Astrocyte (in vitro differentiated cells and primary cell): ENCODE data around the gene PLCG2. TPM values are rescaled to one million over a fixed set of nuclear protein-coding genes. Genes with fewer than 3 reads are reported as not detected.

ENCODE experiments used
- DNase-seq: peaks from one replicate; pipeline ENCODE4 v3.0.0-alpha.2; 2010; ENCODE audit warnings: low read depth
- FAIRE-seq: peaks from 2 replicates; lab custom pipeline; 2011; peaks lifted over from hg19 to GRCh38; lab: Jason Lieb, UNC
- H2AFZ ChIP-seq: 2 replicates; pipeline ENCODE4 v1.6.0; 2012; ENCODE audit warnings: low read depth, low read length, inconsistent platforms
- H3K27ac ChIP-seq: 2 replicates; pipeline ENCODE4 v1.5.1; 2011; ENCODE audit warnings: low read depth, low read length, inconsistent platforms
- H3K27me3 ChIP-seq: 2 replicates; pipeline ENCODE4 v1.6.0; 2011; ENCODE audit warnings: low read length, inconsistent platforms; ENCODE audit not compliant: insufficient read depth
- H3K36me3 ChIP-seq: 2 replicates; pipeline ENCODE4 v1.5.1; 2011; ENCODE audit warnings: low read length, inconsistent platforms; ENCODE audit not compliant: insufficient read depth
- H3K4me1 ChIP-seq: 2 replicates; pipeline ENCODE4 v1.5.1; 2011; ENCODE audit warnings: low read length, inconsistent platforms; ENCODE audit not compliant: insufficient read depth
- H3K4me2 ChIP-seq: 2 replicates; pipeline ENCODE4 v1.6.0; 2012; ENCODE audit warnings: low read length, inconsistent platforms
- H3K4me3 ChIP-seq: 2 replicates; pipeline ENCODE4 v1.5.1; 2011; ENCODE audit warnings: low read depth, mild to moderate bottlenecking, low read length, inconsistent platforms; ENCODE audit not compliant: insufficient read depth
- H3K79me2 ChIP-seq: 2 replicates; pipeline ENCODE4 v1.6.0; 2012; ENCODE audit warnings: mild to moderate bottlenecking, low read length, inconsistent platforms; ENCODE audit not compliant: insufficient read depth
- H3K9ac ChIP-seq: 2 replicates; pipeline ENCODE4 v1.6.0; 2012; ENCODE audit warnings: mild to moderate bottlenecking, low read length, inconsistent platforms
- H3K9me3 ChIP-seq: 2 replicates; pipeline ENCODE4 v1.5.1; 2012; ENCODE audit warnings: low read depth, mild to moderate bottlenecking, low read length, inconsistent platforms; ENCODE audit not compliant: insufficient read depth
- H4K20me1 ChIP-seq: 2 replicates; pipeline ENCODE4 v1.6.0; 2012; ENCODE audit warnings: low read length, inconsistent platforms; ENCODE audit not compliant: insufficient read depth
- H3K27ac Mint-ChIP-seq: one replicate; pipeline ENCODE4 v1.8.0; 2021; ENCODE audit warnings: mild to moderate bottlenecking, mixed read lengths; ENCODE audit not compliant: unreplicated experiment
- H3K27me3 Mint-ChIP-seq: one replicate; pipeline ENCODE4 v1.8.0; 2021; ENCODE audit warnings: low read depth, mixed read lengths; ENCODE audit not compliant: unreplicated experiment
- H3K36me3 Mint-ChIP-seq: one replicate; pipeline ENCODE4 v1.8.0; 2021; ENCODE audit warnings: low read depth, mixed read lengths; ENCODE audit not compliant: unreplicated experiment
- H3K4me1 Mint-ChIP-seq: one replicate; pipeline ENCODE4 v1.8.0; 2021; ENCODE audit warnings: low read depth, mixed read lengths; ENCODE audit not compliant: unreplicated experiment
- H3K4me3 Mint-ChIP-seq: one replicate; pipeline ENCODE4 v1.8.0; 2021; ENCODE audit warnings: mild to moderate bottlenecking, moderate library complexity, mixed read lengths; ENCODE audit not compliant: unreplicated experiment
- H3K9me3 Mint-ChIP-seq: one replicate; pipeline ENCODE4 v1.8.0; 2021; ENCODE audit warnings: mild to moderate bottlenecking, mixed read lengths; ENCODE audit not compliant: unreplicated experiment
- EZH2 ChIP-seq: IDR thresholded peaks from 2 replicates; pipeline ENCODE4 v1.6.1; 2012; ENCODE audit warnings: mild to moderate bottlenecking, low read length, inconsistent platforms; ENCODE audit not compliant: insufficient read depth
- total RNA-seq: library from RNA; stranded (reverse); gene quantifications from 2 replicates; pipeline ENCODE4 v1.2.1, GENCODE V29; 2021
- TF ChIP-seq, protein P1 (sequence below): IDR thresholded peaks from 2 replicates; pipeline ENCODE4 v1.5.1; 2011; ENCODE audit warnings: low read depth, mild to moderate bottlenecking, inconsistent platforms, low read length, moderate library complexity; ENCODE audit not compliant: insufficient read depth

PLCG2 gene
- total RNA-seq, 1 donor from 2014 or later = 3.1 TPM

DNA sequence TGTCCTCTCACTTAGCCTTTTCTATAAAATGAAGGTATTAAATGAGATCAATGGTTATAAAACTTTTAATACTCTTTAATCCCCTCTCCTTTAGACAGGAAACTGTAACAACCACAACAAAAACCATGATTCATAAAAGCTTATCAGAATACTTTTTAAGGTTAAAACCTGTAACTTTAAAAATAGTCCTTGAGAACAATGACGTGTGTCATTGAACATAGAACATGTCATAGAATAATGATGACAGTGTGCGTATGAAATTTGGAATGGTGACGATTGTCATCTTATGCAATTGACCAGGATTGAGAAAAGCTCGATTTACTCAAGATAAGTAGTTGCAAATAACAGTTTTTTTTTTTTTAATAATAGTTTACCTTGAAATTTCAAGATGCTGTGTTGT lies 94.1 kb downstream of the PLCG2 start:
- no peaks in the 10 kb centered on the region for H3K79me2 ChIP-seq
- H3K27me3 Mint-ChIP-seq = peaks cover 20% of the 10 kb centered on the region
- no peaks in the 10 kb centered on the region for H3K36me3 ChIP-seq
- H3K27ac ChIP-seq = no peak overlapping the region
- no peak for TF ChIP-seq EZH2
- TF ChIP-seq, protein P1, sequence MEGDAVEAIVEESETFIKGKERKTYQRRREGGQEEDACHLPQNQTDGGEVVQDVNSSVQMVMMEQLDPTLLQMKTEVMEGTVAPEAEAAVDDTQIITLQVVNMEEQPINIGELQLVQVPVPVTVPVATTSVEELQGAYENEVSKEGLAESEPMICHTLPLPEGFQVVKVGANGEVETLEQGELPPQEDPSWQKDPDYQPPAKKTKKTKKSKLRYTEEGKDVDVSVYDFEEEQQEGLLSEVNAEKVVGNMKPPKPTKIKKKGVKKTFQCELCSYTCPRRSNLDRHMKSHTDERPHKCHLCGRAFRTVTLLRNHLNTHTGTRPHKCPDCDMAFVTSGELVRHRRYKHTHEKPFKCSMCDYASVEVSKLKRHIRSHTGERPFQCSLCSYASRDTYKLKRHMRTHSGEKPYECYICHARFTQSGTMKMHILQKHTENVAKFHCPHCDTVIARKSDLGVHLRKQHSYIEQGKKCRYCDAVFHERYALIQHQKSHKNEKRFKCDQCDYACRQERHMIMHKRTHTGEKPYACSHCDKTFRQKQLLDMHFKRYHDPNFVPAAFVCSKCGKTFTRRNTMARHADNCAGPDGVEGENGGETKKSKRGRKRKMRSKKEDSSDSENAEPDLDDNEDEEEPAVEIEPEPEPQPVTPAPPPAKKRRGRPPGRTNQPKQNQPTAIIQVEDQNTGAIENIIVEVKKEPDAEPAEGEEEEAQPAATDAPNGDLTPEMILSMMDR = no peak
- H3K27me3 ChIP-seq = peaks cover 10% of the 10 kb centered on the region
- H3K4me3 Mint-ChIP-seq = no peak overlapping the region
- DNase-seq (no peak), FAIRE-seq (no peak)
- no peak overlapping the region for H2AFZ ChIP-seq
- no peak overlapping the region for H3K27ac Mint-ChIP-seq
- no peaks in the 10 kb centered on the region for H3K9me3 ChIP-seq
- H3K4me1 ChIP-seq = no peaks in the 10 kb centered on the region
- no peak overlapping the region for H3K9ac ChIP-seq
- no peak overlapping the region for H3K4me3 ChIP-seq
- no peaks in the 10 kb centered on the region for H3K4me1 Mint-ChIP-seq
- H3K36me3 Mint-ChIP-seq = no peaks in the 10 kb centered on the region
- H4K20me1 ChIP-seq = no peaks in the 10 kb centered on the region
- H3K9me3 Mint-ChIP-seq = peaks cover 2% of the 10 kb centered on the region
- H3K4me2 ChIP-seq = no peak overlapping the region

GRCh38 chr16:81873843-81874752 lies 95.0 kb downstream of the PLCG2 start:
- Mint-ChIP-seq H3K4me3 (no peak overlapping the region), H3K4me1 (no peaks in the 10 kb centered on the region), H3K27ac (no peak overlapping the region), H3K27me3 (peaks cover 24% of the 10 kb centered on the region), H3K36me3 (no peaks in the 10 kb centered on the region), H3K9me3 (peaks cover 2% of the 10 kb centered on the region)
- H3K27me3 ChIP-seq = peaks cover 8% of the 10 kb centered on the region
- no peak overlapping the region for H2AFZ ChIP-seq
- DNase-seq = peak; percentile 14
- no peaks in the 10 kb centered on the region for H3K36me3 ChIP-seq
- H3K4me1 ChIP-seq = no peaks in the 10 kb centered on the region
- no peak overlapping the region for H3K4me2 ChIP-seq
- H3K79me2 ChIP-seq = no peaks in the 10 kb centered on the region
- H3K9me3 ChIP-seq = no peaks in the 10 kb centered on the region
- H3K9ac ChIP-seq = no peak overlapping the region
- no peak for FAIRE-seq
- H3K4me3 ChIP-seq = no peak overlapping the region
- H4K20me1 ChIP-seq = no peaks in the 10 kb centered on the region
- TF ChIP-seq, protein P1 = peak; percentile 87
- TF ChIP-seq EZH2 = no peak
- H3K27ac ChIP-seq = no peak overlapping the region

GRCh38 chr16:81875461-81875860 lies 96.4 kb downstream of the PLCG2 start:
- no peak overlapping the region for H2AFZ ChIP-seq
- H3K79me2 ChIP-seq = no peaks in the 10 kb centered on the region
- no peak overlapping the region for H3K4me3 Mint-ChIP-seq
- H3K4me3 ChIP-seq = no peak overlapping the region
- H3K27me3 Mint-ChIP-seq = peaks cover 22% of the 10 kb centered on the region
- H3K9me3 ChIP-seq = no peaks in the 10 kb centered on the region
- no peaks in the 10 kb centered on the region for H4K20me1 ChIP-seq
- H3K9ac ChIP-seq = no peak overlapping the region
- TF ChIP-seq, protein P1 = no peak
- no peak for TF ChIP-seq EZH2
- no peak overlapping the region for H3K27ac ChIP-seq
- no peak for FAIRE-seq
- DNase-seq = no peak
- H3K4me1 Mint-ChIP-seq = no peaks in the 10 kb centered on the region
- no peak overlapping the region for H3K27ac Mint-ChIP-seq
- no peak overlapping the region for H3K4me2 ChIP-seq
- H3K36me3 ChIP-seq = no peaks in the 10 kb centered on the region
- peaks cover 11% of the 10 kb centered on the region for H3K27me3 ChIP-seq
- no peaks in the 10 kb centered on the region for H3K9me3 Mint-ChIP-seq
- no peaks in the 10 kb centered on the region for H3K36me3 Mint-ChIP-seq
- H3K4me1 ChIP-seq = no peaks in the 10 kb centered on the region
